Mucosa of rectum (tissue), 2 donors: ENCODE measurements around the gene ZNF615.
A peak's percentile ranks its signal among the peaks of the same experiment; 100 is the strongest.
"Not testable (repeated sequence)": the region's sequence is repeated elsewhere in the genome, so short reads cannot be mapped to it uniquely, and the experiment has no call there.

Experiments used
- H3K27ac ChIP-seq, 2 donors: one replicate each; pipeline ENCODE4 v1.7.0; 2013; ENCODE audit warnings: inconsistent platforms in 2 of 2, low read depth in 2 of 2, low read length in 2 of 2
- H3K27me3 ChIP-seq, 2 donors: one replicate each; pipeline ENCODE4 v1.7.0; 2013; ENCODE audit warnings: low read length in 2 of 2; ENCODE audit not compliant: control insufficient read depth in 2 of 2, insufficient read depth in 2 of 2
- H3K36me3 ChIP-seq, 2 donors: one replicate each; pipeline ENCODE4 v1.7.0; 2013; ENCODE audit warnings: low read length in 2 of 2; ENCODE audit not compliant: control insufficient read depth in 2 of 2, insufficient read depth in 2 of 2
- H3K4me1 ChIP-seq, 2 donors: one replicate each; pipeline ENCODE4 v1.7.0; 2013; ENCODE audit warnings: low read length in 2 of 2, mild to moderate bottlenecking in 1 of 2; ENCODE audit not compliant: control insufficient read depth in 2 of 2, insufficient read depth in 2 of 2
- H3K4me3 ChIP-seq, 2 donors: one replicate each; pipeline ENCODE4 v1.7.0; 2013; ENCODE audit warnings: low read length in 2 of 2
- H3K9ac ChIP-seq, 2 donors: one replicate each; pipeline ENCODE4 v1.7.0; 2013; ENCODE audit warnings: low read length in 2 of 2, low read depth in 1 of 2, mild to moderate bottlenecking in 1 of 2
- H3K9me3 ChIP-seq, 2 donors: one replicate each; pipeline ENCODE4 v1.7.0; 2013; ENCODE audit warnings: low read length in 2 of 2; ENCODE audit not compliant: control insufficient read depth in 2 of 2
- donor health status: healthy.
- donor health status: Normal muscosa, but diverticular disease.

Gene ZNF615

GRCh38 chr19:51957846-51958245 is 50.2 kb downstream of the ZNF615 start:
- H3K4me1 ChIP-seq, H3K27me3 ChIP-seq, H3K9ac ChIP-seq, H3K27ac ChIP-seq, H3K36me3 ChIP-seq, H3K4me3 ChIP-seq: not testable (repeated sequence)
- H3K9me3 ChIP-seq: peaks cover 15 to 25% of the 10 kb centered on the region in 2 donors

GRCh38 chr19:51948975-51949374 is 59.0 kb downstream of the ZNF615 start:
- Histone ChIP-seq H3K27me3 (no peaks in the 10 kb centered on the region), H3K9ac (no peak overlapping the region), H3K9me3 (peaks cover 65 to 67% of the 10 kb centered on the region in 2 donors), H3K36me3 (peaks cover 15 to 16% of the 10 kb centered on the region in 2 donors), H3K4me3 (no peak overlapping the region), H3K4me1 (no peaks in the 10 kb centered on the region), H3K27ac (no peak overlapping the region)

GRCh38 chr19:51946602-51947001 is 61.4 kb downstream of the ZNF615 start:
- no peak overlapping the region for H3K4me3 ChIP-seq
- no peaks in the 10 kb centered on the region for H3K4me1 ChIP-seq
- no peaks in the 10 kb centered on the region for H3K27me3 ChIP-seq
- no peak overlapping the region for H3K27ac ChIP-seq
- no peak overlapping the region for H3K9ac ChIP-seq
- H3K36me3 ChIP-seq: peaks cover 38 to 40% of the 10 kb centered on the region in 2 donors
- peaks cover 81 to 82% of the 10 kb centered on the region in 2 donors for H3K9me3 ChIP-seq

- Histone ChIP-seq H3K4me3 (peak overlapping the region; percentile 20 to 39), H3K9me3 (peaks cover 81 to 88% of the 10 kb centered on the region in 2 donors), H3K27ac (no peak overlapping the region), H3K4me1 (no peaks in the 10 kb centered on the region), H3K9ac (no peak overlapping the region), H3K27me3 (no peaks in the 10 kb centered on the region), H3K36me3 (peaks cover 53 to 56% of the 10 kb centered on the region in 2 donors)
Measured at GRCh38 chr19:51944798-51945552, 63.0 kb downstream of the ZNF615 start.
